K562 (cell line): Measurements from ENCODE around the gene DCAF4L1. TPM values are rescaled to one million over a fixed set of nuclear protein-coding genes. Genes with fewer than 3 reads are reported as not detected.

Experiments
- BACH1 ChIP-seq: fragments of 200-800 bp; sonication (Bioruptor generic); IDR thresholded peaks from 2 replicates; pipeline ENCODE4 v1.6.1; 2016; ENCODE audit warnings: missing genetic modification characterization, missing compliant biosample characterization
- ELF1 ChIP-seq: fragments of 200-800 bp; sonication (Bioruptor generic); IDR thresholded peaks from 2 replicates; pipeline ENCODE4 v1.6.1; 2016; ENCODE audit warnings: missing genetic modification characterization, missing compliant biosample characterization
- FOXK1 ChIP-seq: sonication (generic); formaldehyde crosslinking; IDR thresholded peaks from 2 replicates; pipeline ENCODE4 v1.8.0; 2022; ENCODE audit warnings: missing genetic modification reagents, mild to moderate bottlenecking, borderline replicate concordance
- GTF3C2 ChIP-seq: IDR thresholded peaks from 3 replicates; pipeline ENCODE4 v1.6.1; 2011; ENCODE audit warnings: borderline replicate concordance, mild to moderate bottlenecking, moderate library complexity; ENCODE audit not compliant: insufficient read length; ENCODE audit errors: extremely low read depth
- MCM2 ChIP-seq: fragments of 450-650 bp; IDR thresholded peaks from 2 replicates; pipeline ENCODE4 v1.6.1; 2017; ENCODE audit warnings: low read depth, mild to moderate bottlenecking
- MITF ChIP-seq: IDR thresholded peaks from 2 replicates; pipeline ENCODE4 v1.6.1; 2014; ENCODE audit warnings: antibody characterized with exemption
- NFRKB ChIP-seq: fragments of 450-650 bp; IDR thresholded peaks from 2 replicates; pipeline ENCODE4 v1.6.1; 2016; ENCODE audit warnings: low read depth
- NR0B1 ChIP-seq: fragments of 450-650 bp; IDR thresholded peaks from one replicate; pipeline ENCODE4 v1.6.1; 2018; ENCODE audit warnings: mild to moderate bottlenecking, moderate library complexity; ENCODE audit not compliant: partially characterized antibody
- NR2C2 ChIP-seq, 2 experiments: fragments of 200-800 bp in 1 of 2; sonication (Bioruptor generic) in 1 of 2; sonication (generic) in 1 of 2; formaldehyde crosslinking in 1 of 2; IDR thresholded peaks; 2 replicates each; pipeline versions ENCODE4 v1.6.1 to v1.8.0; 2016 to 2022; ENCODE audit warnings: mild to moderate bottlenecking in 1 of 2, missing compliant biosample characterization in 1 of 2, missing genetic modification characterization in 1 of 2, missing genetic modification reagents in 1 of 2
- PHB2 ChIP-seq: fragments of 450-650 bp; IDR thresholded peaks from 2 replicates; pipeline ENCODE4 v1.6.1; 2017; ENCODE audit warnings: low read depth
- POLR2AphosphoS2 ChIP-seq: IDR thresholded peaks from 2 replicates; pipeline ENCODE4 v1.6.1; 2012; ENCODE audit warnings: low read length, improper control_type of control experiment
- SETDB1 ChIP-seq: IDR thresholded peaks from one replicate; pipeline ENCODE4 v1.6.1; 2012; ENCODE audit warnings: low read length, control low read depth, inconsistent platforms
- SMAD4 ChIP-seq: fragments of 250-450 bp; sonication (Bioruptor Pico); conservative IDR thresholded peaks from 2 replicates; pipeline ENCODE4 v1.8.0; 2021; ENCODE audit warnings: inconsistent platforms, mild to moderate bottlenecking, moderate library complexity
- SNRNP70 ChIP-seq: fragments of 200-400 bp; formaldehyde crosslinking; optimal IDR thresholded peaks from 2 replicates; pipeline ENCODE3; 2017; ENCODE audit warnings: low read depth, low read length
- SP2 ChIP-seq: IDR thresholded peaks from 2 replicates; pipeline ENCODE4 v1.6.1; 2011; ENCODE audit warnings: mild to moderate bottlenecking, low read depth, low read length, moderate library complexity; ENCODE audit not compliant: poor library complexity, severe bottlenecking; ENCODE audit errors: extremely low read depth
- USF2 ChIP-seq: sonication (generic); formaldehyde crosslinking; IDR thresholded peaks from 2 replicates; pipeline ENCODE4 v1.5.0; 2020; ENCODE audit warnings: missing genetic modification reagents
- ZFP30 ChIP-seq: fragments of 250-450 bp; sonication (Bioruptor Pico); IDR thresholded peaks from 2 replicates; pipeline ENCODE4 v1.8.0; 2022; ENCODE audit warnings: moderate library complexity, mild to moderate bottlenecking, inconsistent platforms, borderline replicate concordance
- ZNF124 ChIP-seq: sonication (generic); formaldehyde crosslinking; IDR thresholded peaks from 2 replicates; pipeline ENCODE4 v1.8.1; 2022; ENCODE audit warnings: missing genetic modification reagents
- ZNF134 ChIP-seq: fragments of 250-450 bp; sonication (Bioruptor Pico); conservative IDR thresholded peaks from 2 replicates; pipeline ENCODE4 v1.4.0; 2020
- ZNF232 ChIP-seq: sonication (generic); formaldehyde crosslinking; IDR thresholded peaks from 2 replicates; pipeline ENCODE4 v1.8.0; 2022; ENCODE audit warnings: mild to moderate bottlenecking, missing genetic modification reagents
- ZNF384 ChIP-seq: IDR thresholded peaks from 2 replicates; pipeline ENCODE4 v1.6.1; 2012; ENCODE audit warnings: low read depth, low read length, improper control_type of control experiment
- ZNF644 ChIP-seq: fragments of 200-800 bp; sonication (Bioruptor generic); IDR thresholded peaks from 2 replicates; pipeline ENCODE4 v1.6.1; 2016; ENCODE audit warnings: low read depth, missing genetic modification characterization, missing compliant biosample characterization
- polyA plus RNA-seq, 8 experiments: library from polyadenylated mRNA; depleted of rRNA in 4 of 8; stranded (reverse) in 5 of 8; unstranded in 3 of 8; fragments of >200 nt; fragmentation: Nextera tagmentation in 2 of 8; fragmentation: Illumina TruSeq in 1 of 8; extraction: Ambion mirVana in 2 of 8; extraction: Trizol in 1 of 8; gene quantifications; 2 replicates each; pipeline versions ENCODE4 v1.2.1 to v1.2.3, GENCODE V29; 2011 to 2014; ENCODE audit warnings: inconsistent platforms in 1 of 8, missing spikeins in 1 of 8
- total RNA-seq, 7 experiments: library from RNA; depleted of rRNA in 6 of 7; stranded (reverse); fragments of >200 nt in 6 of 7; fragmentation: Illumina TruSeq in 2 of 7; extraction: Trizol in 2 of 7; gene quantifications; 2 replicates each; pipeline versions ENCODE4 v1.2.1 to v1.2.3, GENCODE V29; 2011 to 2021; ENCODE audit warnings: low replicate concordance in 1 of 7

The DCAF4L1 gene
- total and polyA plus RNA-seq, 9 of the 15 experiments (the other 6 are each of a cell fraction or from before 2014, with no cell fraction given), result 0.17 to 0.64 (median 0.36) TPM

- TF ChIP-seq NR0B1, result no peak
- TF ChIP-seq ZNF644 (tag), result no peak
- no peak for TF ChIP-seq NR2C2 (CRISPR knock-in tag; IDR thresholded peaks at IDR 0.05)
- 0 out of 2 replicates have a peak, but pooled peaks have one; percentile 28 for TF ChIP-seq NR2C2 (tag; IDR thresholded peaks at IDR 0.05)
- TF ChIP-seq ELF1 (tag), result no peak
- TF ChIP-seq SMAD4 (CRISPR knock-in tag), result no peak
- TF ChIP-seq POLR2AphosphoS2, result no peak
- TF ChIP-seq NFRKB, result no peak
- TF ChIP-seq ZFP30 (CRISPR knock-in tag), result no peak
- TF ChIP-seq ZNF124 (CRISPR knock-in tag), result no peak
- TF ChIP-seq SETDB1, result no peak
- no peak for TF ChIP-seq FOXK1 (CRISPR knock-in tag)
- no peak for TF ChIP-seq SNRNP70
- peak; percentile 53; the same call in 1 of the 2 replicates for TF ChIP-seq MITF
- TF ChIP-seq SP2, result no peak
- TF ChIP-seq USF2 (CRISPR knock-in tag), result no peak
- no peak for TF ChIP-seq ZNF384
- no peak for TF ChIP-seq GTF3C2
- TF ChIP-seq BACH1 (tag), result peak; percentile 90
- no peak for TF ChIP-seq MCM2
- TF ChIP-seq ZNF134, result no peak
- no peak for TF ChIP-seq ZNF232 (CRISPR knock-in tag)
- no peak for TF ChIP-seq PHB2
These were observed 23.9 kb upstream of the DCAF4L1 start (continued) for GRCh38 chr4:41957634-41958033.
